K562 (cell line): ENCODE results near the gene SNX19. TPM values are rescaled to one million over a fixed set of nuclear protein-coding genes. Genes with fewer than 3 reads are reported as not detected.

ENCODE experiments used
- ATAC-seq: fragments of 200-7000 bp; cut with Tn5 transposase; 3 replicates; pipeline ENCODE4 v1.9.1; 2020; ENCODE audit warnings: moderate library complexity
- BruUV-seq: library from RNA; stranded (reverse); fragments of 400-500 nt; replicated peaks from 2 replicates; lab custom pipeline; 2021; lab: Mats Ljungman, UMichigan
- CTCF ChIA-PET: fragments of 300-600 bp; formaldehyde crosslinking; extraction: SDS; loops from one replicate; lab custom pipeline; 2021; ENCODE audit warnings: low intra/inter-chr PET ratio; lab: Yijun Ruan, JAX
- POLR2A ChIA-PET: fragments of 300-600, 350-650 bp; sonication (Branson Sonifier 250); formaldehyde crosslinking; extraction: SDS; loops from one replicate; lab custom pipeline; 2021; ENCODE audit warnings: antibody characterized with exemption, inconsistent platforms; lab: Yijun Ruan, JAX
- DNase-seq, 4 experiments: peaks; one replicate each; pipeline versions ENCODE4 v3.0.0 to v3.0.0-alpha.2; 2011 to 2018; ENCODE audit warnings: low spot score in 3 of 4, mixed read lengths in 3 of 4; ENCODE audit errors: extremely low read depth in 1 of 4
- FAIRE-seq: peaks from 2 replicates; lab custom pipeline; 2011; peaks lifted over from hg19 to GRCh38; lab: Jason Lieb, UNC
- H2AFZ ChIP-seq: 2 replicates; pipeline ENCODE4 v1.6.0; 2011; ENCODE audit warnings: low read depth, low read length, control low read depth, inconsistent platforms
- H3K27ac ChIP-seq: fragments of 200-600 bp; 3 replicates; pipeline ENCODE4 v1.8.0; 2011; ENCODE audit warnings: low read depth, mild to moderate bottlenecking, control low read depth, inconsistent platforms, low read length, moderate library complexity, mixed read lengths; ENCODE audit errors: extremely low read depth
- H3K27me3 ChIP-seq, 2 experiments: fragments of 300-600 bp in 1 of 2; 2 replicates in 1 of 2; 3 replicates in 1 of 2; pipeline versions ENCODE4 v1.6.0 to v1.8.0; 2011; ENCODE audit warnings: inconsistent platforms in 2 of 2, low read length in 2 of 2, mild to moderate bottlenecking in 1 of 2, mixed read lengths in 1 of 2, moderate library complexity in 1 of 2; ENCODE audit not compliant: control insufficient read depth in 2 of 2, insufficient read depth in 2 of 2
- H3K36me3 ChIP-seq: fragments of 300-600 bp; 3 replicates; pipeline ENCODE4 v1.8.0; 2011; ENCODE audit warnings: mild to moderate bottlenecking, low read length, inconsistent platforms; ENCODE audit not compliant: control insufficient read depth, insufficient read depth
- H3K4me1 ChIP-seq, 2 experiments: fragments of 200-600 bp in 1 of 2; replicated peaks in 1 of 2; 2 replicates in 1 of 2; 3 replicates in 1 of 2; pipeline versions ENCODE4 v1.5.1 to v1.8.0; 2011; ENCODE audit warnings: inconsistent platforms in 2 of 2, low read length in 2 of 2, mild to moderate bottlenecking in 1 of 2, mixed read lengths in 1 of 2, moderate library complexity in 1 of 2; ENCODE audit not compliant: control insufficient read depth in 2 of 2, insufficient read depth in 2 of 2
- H3K4me2 ChIP-seq: 2 replicates; pipeline ENCODE4 v1.6.1; 2011; ENCODE audit warnings: low read length, control low read depth, inconsistent platforms, mixed read lengths; ENCODE audit not compliant: insufficient read depth
- H3K4me3 ChIP-seq: fragments of 200-600 bp; sonication (generic), shearing (Covaris generic); 2 replicates; pipeline ENCODE4 v1.5.1; 2016; ENCODE audit warnings: control low read depth, inconsistent platforms
- H3K79me2 ChIP-seq: fragments of 200-600 bp; 3 replicates; pipeline ENCODE4 v1.8.0; 2011; ENCODE audit warnings: low read length, inconsistent platforms; ENCODE audit not compliant: control insufficient read depth, insufficient read depth
- H3K9ac ChIP-seq, 2 experiments: 2 replicates each; pipeline versions ENCODE4 v1.6.0 to v1.6.1; 2011; ENCODE audit warnings: low read depth in 2 of 2, low read length in 2 of 2, control low read depth in 1 of 2, inconsistent platforms in 1 of 2, mild to moderate bottlenecking in 1 of 2, mixed read lengths in 1 of 2; ENCODE audit not compliant: insufficient read depth in 1 of 2
- H3K9me1 ChIP-seq: one replicate; pipeline ENCODE4 v1.6.0; 2011; ENCODE audit warnings: inconsistent platforms, mild to moderate bottlenecking, low read length, moderate library complexity; ENCODE audit not compliant: control insufficient read depth, insufficient read depth
- H3K9me3 ChIP-seq: replicated peaks from 2 replicates; pipeline ENCODE4 v1.5.1; 2011; ENCODE audit warnings: low read depth, low read length, inconsistent platforms; ENCODE audit not compliant: control insufficient read depth, insufficient read depth
- H4K20me1 ChIP-seq: replicated peaks from 2 replicates; pipeline ENCODE4 v1.6.1; 2011; ENCODE audit warnings: low read length, inconsistent platforms, mixed read lengths; ENCODE audit not compliant: control insufficient read depth, insufficient read depth
- ARNT ChIP-seq, 2 experiments: fragments of 450-650 bp; IDR thresholded peaks; 2 replicates each; pipeline ENCODE4 v1.6.1; 2016; ENCODE audit warnings: mild to moderate bottlenecking in 1 of 2
- BACH1 ChIP-seq: fragments of 200-800 bp; sonication (Bioruptor generic); IDR thresholded peaks from 2 replicates; pipeline ENCODE4 v1.6.1; 2016; ENCODE audit warnings: missing genetic modification characterization, missing compliant biosample characterization
- ERF ChIP-seq: fragments of 450-650 bp; formaldehyde crosslinking; IDR thresholded peaks from 2 replicates; pipeline ENCODE4 v1.4.0; 2020; ENCODE audit warnings: mild to moderate bottlenecking, mixed read lengths
- HIVEP1 ChIP-seq: fragments of 250-450 bp; sonication (Bioruptor Pico); IDR thresholded peaks from 2 replicates; pipeline ENCODE4 v1.4.0; 2020; ENCODE audit warnings: mild to moderate bottlenecking
- HMG20B ChIP-seq: fragments of 250-450 bp; sonication (Bioruptor Pico); IDR thresholded peaks from 2 replicates; pipeline ENCODE4 v1.5.0; 2021; ENCODE audit warnings: mild to moderate bottlenecking
- IFI16 ChIP-seq: fragments of 250-450 bp; sonication (Bioruptor Pico); IDR thresholded peaks from 2 replicates; pipeline ENCODE4 v2.1.2; 2022; ENCODE audit warnings: mild to moderate bottlenecking, inconsistent platforms
- LEF1 ChIP-seq: fragments of 450-650 bp; IDR thresholded peaks from 2 replicates; pipeline ENCODE4 v1.6.1; 2016; ENCODE audit warnings: mild to moderate bottlenecking
- MEF2A ChIP-seq: IDR thresholded peaks from 2 replicates; pipeline ENCODE4 v1.6.1; 2011; ENCODE audit warnings: low read depth, mild to moderate bottlenecking, low read length, moderate library complexity; ENCODE audit not compliant: control insufficient read depth
- PURB ChIP-seq: sonication (generic); formaldehyde crosslinking; IDR thresholded peaks from 2 replicates; pipeline ENCODE4 v1.9.0; 2021; ENCODE audit warnings: low read depth, mild to moderate bottlenecking, missing genetic modification reagents
- RBM22 ChIP-seq: fragments of 200-400 bp; formaldehyde crosslinking; IDR thresholded peaks from 2 replicates; pipeline ENCODE4 v1.6.1; 2018; ENCODE audit warnings: low read length, low read depth; ENCODE audit not compliant: poor library complexity, severe bottlenecking
- SMAD1 ChIP-seq: fragments of 150-350 bp; IDR thresholded peaks from 2 replicates; pipeline ENCODE4 v1.6.1; 2014; ENCODE audit warnings: low read length, low read depth; ENCODE audit not compliant: partially characterized antibody
- SMARCA4 ChIP-seq: fragments of 450-650 bp; IDR thresholded peaks from 2 replicates; pipeline ENCODE4 v1.6.1; 2016
- TBL1XR1 ChIP-seq, 2 experiments: IDR thresholded peaks; 2 replicates each; pipeline ENCODE4 v1.6.1; 2012; ENCODE audit warnings: improper control_type of control experiment in 2 of 2, low read length in 2 of 2, mild to moderate bottlenecking in 1 of 2
- ZFX ChIP-seq: sonication (generic); formaldehyde crosslinking; IDR thresholded peaks from 2 replicates; pipeline ENCODE4 v1.8.0; 2022; ENCODE audit warnings: mild to moderate bottlenecking, missing genetic modification reagents, moderate library complexity
- WGBS: fragments of 100-300 bp; shearing (Covaris generic); methylation state at CpG from one replicate; pipeline ENCODE4 v1.1.6; 2016; ENCODE audit warnings: low coverage, mixed read lengths; ENCODE audit not compliant: insufficient coverage; ENCODE audit errors: missing lambda C conversion rate; 5-methylcytosine and 5-hydroxymethylcytosine counted together
- in situ Hi-C: fragments of 300-500 bp; cut with MboI; formaldehyde crosslinking; loops from 4 replicates; pipeline ENCODE4 v1.15.0; 2018; ENCODE audit warnings: inconsistent platforms, mixed read lengths
- intact Hi-C: fragments of 100-400 bp; cut with micrococcal nuclease; formaldehyde crosslinking; loops from 2 replicates; pipeline ENCODE4 v1.14.2; 2022
- polyA plus RNA-seq, 8 experiments: library from polyadenylated mRNA; depleted of rRNA in 4 of 8; stranded (reverse) in 5 of 8; unstranded in 3 of 8; fragments of >200 nt; fragmentation: Nextera tagmentation in 2 of 8; fragmentation: Illumina TruSeq in 1 of 8; extraction: Ambion mirVana in 2 of 8; extraction: Trizol in 1 of 8; gene quantifications; 2 replicates each; pipeline versions ENCODE4 v1.2.1 to v1.2.3, GENCODE V29; 2011 to 2014; ENCODE audit warnings: inconsistent platforms in 1 of 8, missing spikeins in 1 of 8
- total RNA-seq, 7 experiments: library from RNA; depleted of rRNA in 6 of 7; stranded (reverse); fragments of >200 nt in 6 of 7; fragmentation: Illumina TruSeq in 2 of 7; extraction: Trizol in 2 of 7; gene quantifications; 2 replicates each; pipeline versions ENCODE4 v1.2.1 to v1.2.3, GENCODE V29; 2011 to 2021; ENCODE audit warnings: low replicate concordance in 1 of 7
- TF ChIP-seq, protein P1 (sequence below): sonication (generic); formaldehyde crosslinking; IDR thresholded peaks from 2 replicates; pipeline ENCODE4 v1.8.1; 2023; ENCODE audit warnings: mild to moderate bottlenecking, missing genetic modification reagents

The SNX19 gene
- total and polyA plus RNA-seq, 9 of the 15 experiments (the other 6 are each of a cell fraction or from before 2014, with no cell fraction given), result 2.2 to 31.3 (median 19.6) TPM

GRCh38 chr11:130882138-130882551 lies 34.1 kb downstream of the SNX19 start:
- Histone ChIP-seq H3K27ac (no peak overlapping the region), H3K9me3 (no peaks in the 10 kb centered on the region), H3K9ac (no peak overlapping the region), H3K4me2 (no peak overlapping the region), H3K4me3 (no peak overlapping the region), H3K27me3 (no peaks in the 10 kb centered on the region), H3K36me3 (peaks cover 82% of the 10 kb centered on the region), H4K20me1 (no peaks in the 10 kb centered on the region; the same call in 1 of the 2 replicates), H3K79me2 (no peaks in the 10 kb centered on the region)
- POLR2A ChIA-PET, result interaction anchor here (0.6 kb wide), 1 partner anchor 242 kb away, joined by 3 read pairs; no protein-coding TSS in a partner anchor
- CTCF ChIA-PET, result no interaction called here
- BruUV-seq, result no TSS peak
- ATAC-seq, result no peak
- in situ Hi-C loops, result no loop called here
- TF ChIP-seq TBL1XR1 (IDR thresholded peaks at IDR 0.05; ENCODE audit: low read length in 2 of 2), result no peak
- TF ChIP-seq HIVEP1 (CRISPR knock-in tag), result no peak
- no peak for TF ChIP-seq LEF1
- TF ChIP-seq, protein P1, sequence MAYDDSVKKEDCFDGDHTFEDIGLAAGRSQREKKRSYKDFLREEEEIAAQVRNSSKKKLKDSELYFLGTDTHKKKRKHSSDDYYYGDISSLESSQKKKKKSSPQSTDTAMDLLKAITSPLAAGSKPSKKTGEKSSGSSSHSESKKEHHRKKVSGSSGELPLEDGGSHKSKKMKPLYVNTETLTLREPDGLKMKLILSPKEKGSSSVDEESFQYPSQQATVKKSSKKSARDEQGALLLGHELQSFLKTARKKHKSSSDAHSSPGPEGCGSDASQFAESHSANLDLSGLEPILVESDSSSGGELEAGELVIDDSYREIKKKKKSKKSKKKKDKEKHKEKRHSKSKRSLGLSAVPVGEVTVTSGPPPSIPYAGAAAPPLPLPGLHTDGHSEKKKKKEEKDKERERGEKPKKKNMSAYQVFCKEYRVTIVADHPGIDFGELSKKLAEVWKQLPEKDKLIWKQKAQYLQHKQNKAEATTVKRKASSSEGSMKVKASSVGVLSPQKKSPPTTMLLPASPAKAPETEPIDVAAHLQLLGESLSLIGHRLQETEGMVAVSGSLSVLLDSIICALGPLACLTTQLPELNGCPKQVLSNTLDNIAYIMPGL (CRISPR knock-in tag), result no peak
- TF ChIP-seq ARNT (IDR thresholded peaks at IDR 0.05), result no peak
- no peak for TF ChIP-seq SMAD1
- TF ChIP-seq PURB (CRISPR knock-in tag), result no peak
- TF ChIP-seq MEF2A, result no peak
- TF ChIP-seq BACH1, result no peak
- TF ChIP-seq IFI16, result no peak
- no peak for TF ChIP-seq ZFX
- no peak for TF ChIP-seq HMG20B (CRISPR knock-in tag)
- TF ChIP-seq SMARCA4, result no peak
- no peak for TF ChIP-seq ERF (CRISPR knock-in tag)
- TF ChIP-seq RBM22, result no peak
- TF ChIP-seq, all 486 proteins: peak for 0
- no peak for FAIRE-seq
- 93% methylated on average over 5 of the region's 5 CpGs for WGBS
- Histone ChIP-seq H2AFZ (no peak overlapping the region), H3K4me1 (no peaks in the 10 kb centered on the region), H3K9me1 (no peaks in the 10 kb centered on the region)
- intact Hi-C loops, result no loop called here
- no peak for DNase-seq
